GM18951 (cell line): ENCODE results near the gene SCUBE1.

Experiments
- POLR2A ChIP-seq: IDR thresholded peaks from 4 replicates; pipeline ENCODE4 v1.6.1; 2011; ENCODE audit warnings: mild to moderate bottlenecking; ENCODE audit not compliant: insufficient read length, insufficient read depth; ENCODE audit errors: extremely low read depth
- in situ Hi-C: fragments of 300-500 bp; cut with MboI; formaldehyde crosslinking; loops from one replicate; pipeline ENCODE4 v1.12.0; 2022; ENCODE audit warnings: low sequenced_read_pairs, mixed read lengths, inconsistent platforms; ENCODE audit not compliant: unreplicated experiment

The SCUBE1 gene

DNA sequence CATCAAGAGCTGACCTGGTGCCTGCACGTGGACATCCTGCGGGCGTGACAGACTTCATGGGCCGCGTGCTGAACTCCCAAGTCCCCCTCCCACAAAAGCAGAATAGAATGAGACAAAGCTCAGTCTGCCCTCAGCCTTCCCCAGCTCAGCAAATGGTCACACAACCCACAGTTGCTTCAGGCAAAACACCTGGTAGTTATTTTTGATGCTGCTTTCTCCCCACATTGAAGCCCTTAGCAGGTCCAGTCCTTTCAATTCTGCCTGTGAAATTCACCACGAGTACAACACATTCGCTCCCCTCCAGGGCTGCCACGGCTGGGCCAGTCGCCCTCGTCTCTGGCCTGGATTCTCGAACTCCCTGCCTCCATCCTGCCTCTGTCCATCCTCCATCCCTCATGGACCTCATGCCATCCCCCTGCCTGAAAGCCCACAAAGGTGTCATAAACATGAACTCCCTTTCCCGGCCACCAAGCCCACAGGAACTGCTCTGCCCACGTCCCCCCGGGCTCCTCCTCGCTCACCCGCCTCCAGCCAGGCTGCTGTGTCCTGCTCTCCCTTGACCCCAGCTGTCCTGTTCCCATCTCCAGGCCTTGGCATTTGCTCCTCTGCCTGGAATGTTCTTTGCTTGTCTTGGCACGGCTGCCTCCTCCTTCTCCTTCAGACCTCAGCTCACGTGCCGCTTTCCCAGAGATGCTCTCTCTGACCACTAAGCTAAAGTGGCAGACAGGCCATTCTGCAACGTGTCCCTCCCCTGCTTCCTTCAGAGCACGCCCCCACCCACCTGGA is 42.1 kb downstream of the SCUBE1 start:
- in situ Hi-C loops = no loop called here
- TF ChIP-seq POLR2A = no peak

DNA sequence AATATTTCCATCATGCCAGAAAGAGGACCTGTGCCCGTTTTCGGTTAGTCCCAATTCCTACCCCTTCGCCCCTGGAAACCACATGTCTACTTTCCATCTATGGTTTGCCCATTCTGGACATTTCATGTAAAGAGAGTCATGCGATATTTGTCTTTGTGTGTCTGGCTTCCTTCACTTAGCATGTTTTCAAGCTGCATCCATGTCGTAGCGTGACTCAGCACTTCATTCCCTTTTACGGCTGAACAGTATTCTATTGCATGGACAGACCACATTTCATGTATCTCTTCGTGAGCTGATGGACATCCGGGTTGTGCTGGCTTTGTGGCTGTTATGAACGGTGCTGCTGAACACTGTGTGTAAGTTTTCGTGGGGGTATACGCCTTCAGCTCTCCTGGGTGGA is 43.4 kb downstream of the SCUBE1 start:
- no peak for TF ChIP-seq POLR2A
- in situ Hi-C loops = no loop called here

DNA sequence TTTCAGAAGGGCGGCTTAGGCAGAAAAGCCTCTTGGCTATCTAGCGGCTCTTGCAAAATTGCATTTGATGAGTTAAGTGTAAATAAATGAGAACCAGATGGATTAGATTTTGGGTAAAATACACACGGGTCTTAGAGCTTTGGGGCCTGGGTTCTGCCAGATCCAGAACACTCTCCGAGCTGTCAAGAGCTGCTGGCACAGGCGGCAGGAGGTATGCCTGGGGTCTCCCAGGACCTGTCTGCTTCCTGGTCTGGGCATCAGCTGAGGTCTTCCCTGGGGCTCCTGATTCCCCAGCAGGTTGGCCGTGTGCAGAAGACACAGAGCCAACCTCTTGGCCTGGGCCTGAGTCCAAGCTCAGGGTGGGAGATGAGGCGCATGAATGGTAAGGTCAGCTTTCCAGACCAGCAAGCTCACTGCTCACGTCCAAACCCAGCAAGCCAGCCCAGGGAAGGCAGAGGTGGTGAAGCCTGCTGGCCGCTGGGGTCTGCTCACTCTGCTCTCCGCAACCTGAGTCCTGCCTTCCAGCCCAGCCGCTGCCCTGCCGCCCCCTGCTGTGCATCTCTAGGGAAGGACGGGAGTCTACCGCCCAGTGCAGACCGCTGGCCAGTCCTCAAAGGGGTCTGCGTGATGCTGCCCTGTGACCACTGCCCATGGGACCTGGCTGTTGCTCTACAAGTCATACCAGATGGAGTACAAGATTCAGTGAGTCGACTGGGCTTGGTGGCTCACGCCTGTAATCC is 44.9 kb downstream of the SCUBE1 start:
- in situ Hi-C loops = no loop called here
- no peak for TF ChIP-seq POLR2A

DNA sequence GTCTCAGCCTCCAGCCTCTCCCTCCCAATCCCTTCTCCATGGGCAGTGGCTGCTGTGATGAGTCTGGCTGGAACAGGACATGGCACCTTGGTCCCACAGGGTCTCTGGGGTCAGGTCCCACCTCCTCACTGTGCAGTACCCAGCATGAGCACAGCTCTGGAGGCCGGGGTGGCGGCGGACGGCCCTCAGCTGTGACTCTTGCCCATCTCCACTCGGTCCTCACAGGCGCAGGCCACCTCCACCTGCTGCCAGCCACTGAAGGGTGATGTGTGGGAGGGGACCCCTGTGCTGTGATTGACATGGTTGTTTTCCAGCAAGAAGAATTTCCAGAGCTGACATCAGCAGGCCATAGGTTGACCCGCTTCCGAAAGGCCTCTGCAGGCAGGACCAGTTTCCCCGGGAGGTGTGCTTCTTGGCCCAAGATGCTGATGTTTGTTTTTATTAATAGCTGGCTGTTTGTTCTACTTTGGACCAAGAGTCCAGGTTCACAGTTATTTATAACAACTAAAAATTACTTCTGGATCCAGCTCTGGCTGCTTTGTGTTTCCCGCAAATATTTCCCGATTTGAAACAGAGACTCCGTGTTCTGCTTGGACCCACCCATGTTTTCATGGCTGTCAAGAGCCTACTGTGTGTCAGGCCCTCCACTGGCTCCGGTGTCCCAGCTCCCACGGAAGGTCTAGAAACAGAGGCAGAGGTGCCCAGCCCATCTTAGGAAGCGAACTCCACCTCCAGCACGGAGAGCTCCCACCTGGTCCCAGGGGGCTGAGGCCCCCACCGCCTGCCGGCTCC is 45.7 kb downstream of the SCUBE1 start:
- in situ Hi-C loops = no loop called here
- no peak for TF ChIP-seq POLR2A

DNA sequence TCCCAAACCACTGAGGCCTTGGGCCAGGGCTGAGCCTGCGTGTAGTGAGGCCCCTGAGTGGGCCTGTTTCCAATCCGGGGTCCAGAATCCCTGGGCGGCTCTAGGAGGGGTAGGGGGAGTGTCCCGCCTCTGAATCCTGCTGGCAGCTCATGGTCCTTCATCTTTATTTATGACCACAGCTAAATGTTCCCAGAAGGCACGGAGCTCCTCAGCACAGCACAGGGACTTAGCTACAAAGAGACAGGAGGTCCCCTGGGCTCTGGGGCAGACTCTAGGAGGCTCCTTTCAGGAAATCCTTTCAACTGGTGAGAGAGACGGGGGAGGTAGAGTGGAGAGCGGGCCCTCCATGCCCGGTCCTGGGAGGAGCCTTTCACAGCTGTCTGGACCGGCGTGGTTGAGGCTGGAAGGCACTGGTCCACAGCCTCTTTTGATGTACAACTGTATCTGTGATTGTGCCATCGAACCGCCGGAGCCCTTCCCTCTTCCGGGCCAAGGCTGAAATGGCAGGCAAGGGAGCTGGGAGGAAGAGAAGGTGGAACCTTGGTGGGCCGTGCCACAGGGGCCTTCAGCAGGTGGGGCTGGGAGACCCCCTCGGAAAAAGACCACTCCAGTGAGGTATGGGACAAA is 46.8 kb downstream of the SCUBE1 start:
- no peak for TF ChIP-seq POLR2A

DNA sequence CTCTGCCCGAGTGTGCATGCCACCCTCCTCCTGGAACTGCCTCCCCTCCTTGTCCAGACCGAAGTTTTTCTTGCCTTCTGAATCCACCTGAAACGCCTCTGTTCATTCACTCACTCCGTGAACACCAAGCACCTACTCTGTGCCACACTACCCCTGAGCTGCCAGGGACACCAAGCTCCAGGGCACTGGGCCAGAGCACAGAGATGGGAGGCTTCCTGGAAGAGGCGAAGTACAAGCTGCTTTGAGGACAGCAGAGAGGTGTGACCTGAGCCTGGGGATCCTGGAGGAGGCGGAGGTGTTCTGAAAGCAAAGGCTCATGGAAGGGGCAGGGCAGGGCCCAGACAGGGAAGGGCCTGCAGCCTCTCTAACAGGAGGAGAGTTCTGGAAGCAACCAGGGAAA is 47.5 kb downstream of the SCUBE1 start:
- in situ Hi-C loops = no loop called here
- TF ChIP-seq POLR2A = no peak

More for the DNA sequence above, 46.8 kb downstream of the SCUBE1 start:
- in situ Hi-C loops = no loop called here

DNA sequence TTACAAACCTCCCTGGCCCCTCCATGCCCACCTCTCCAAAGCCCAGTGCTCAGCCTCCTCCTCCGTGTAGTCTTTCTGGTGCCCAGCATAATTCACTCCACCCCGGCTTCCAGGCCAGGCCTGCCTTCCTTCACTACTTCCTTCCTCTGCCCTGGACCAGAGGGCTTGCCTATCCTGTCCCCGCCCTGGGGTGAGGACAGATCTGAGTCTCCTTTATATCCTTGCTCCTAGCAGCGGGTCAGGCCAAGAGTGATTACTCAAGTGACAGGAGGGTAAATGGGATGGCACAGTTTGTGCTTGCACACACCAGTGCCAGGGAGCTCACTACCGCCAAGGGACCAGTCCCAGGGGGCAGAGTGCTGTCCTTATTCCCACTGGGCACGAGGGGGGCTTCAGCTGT is 48.0 kb downstream of the SCUBE1 start:
- no peak for TF ChIP-seq POLR2A
- in situ Hi-C loops = no loop called here

DNA sequence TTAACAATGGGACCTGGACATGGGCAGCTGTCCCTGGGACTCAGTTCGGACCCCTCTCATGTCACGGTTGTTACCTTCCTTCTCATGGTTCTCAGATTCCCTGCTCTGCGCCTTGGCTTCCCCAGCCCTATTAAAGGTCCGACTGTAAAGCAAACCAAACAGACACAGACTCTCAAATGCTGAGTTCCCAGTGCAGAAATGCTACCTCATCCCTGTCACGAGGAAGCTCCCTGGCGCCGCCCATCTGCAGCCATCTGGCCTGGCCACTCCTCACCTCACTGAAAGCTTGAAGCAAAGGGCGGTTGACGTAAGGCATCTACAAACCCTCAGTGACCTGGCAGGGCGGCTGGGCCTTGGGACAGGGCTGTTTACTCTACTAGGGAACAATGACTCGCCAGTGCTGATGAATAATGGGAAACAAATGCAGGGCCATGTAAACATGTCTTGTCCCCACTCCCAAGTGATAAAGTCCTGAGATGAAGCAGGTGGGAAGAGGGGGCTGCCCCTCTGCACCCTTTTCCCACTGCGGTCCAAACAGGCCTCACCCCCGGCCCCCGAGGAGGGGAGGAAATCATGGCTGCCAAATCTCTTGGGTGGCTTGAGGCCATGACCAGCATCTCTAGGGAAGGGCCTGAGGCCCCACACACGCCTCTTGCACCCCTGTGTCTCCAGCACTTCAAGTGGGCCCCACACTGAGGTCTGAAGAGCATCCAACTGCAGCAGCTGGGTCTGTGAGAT is 49.3 kb downstream of the SCUBE1 start:
- TF ChIP-seq POLR2A = no peak
- in situ Hi-C loops = no loop called here

DNA sequence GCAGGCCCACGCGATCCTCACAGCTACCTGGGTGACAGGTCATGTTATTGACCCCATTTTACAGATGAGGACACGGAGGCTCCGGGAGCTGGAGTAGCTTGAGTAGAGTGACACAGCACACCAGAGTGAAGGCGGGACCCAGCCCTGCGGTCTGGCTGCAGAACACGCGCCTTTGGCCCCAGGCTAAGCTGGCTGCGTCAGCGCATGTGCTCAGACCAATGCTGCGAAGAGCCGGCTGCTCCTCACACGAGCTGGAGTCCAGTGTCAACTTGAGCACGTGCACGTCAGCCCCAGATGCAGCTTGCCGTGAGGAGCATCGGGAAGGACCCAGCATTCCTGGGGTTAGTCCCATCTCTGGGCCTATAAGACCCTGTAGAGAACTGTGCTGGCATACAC is 49.9 kb downstream of the SCUBE1 start:
- in situ Hi-C loops = no loop called here
- TF ChIP-seq POLR2A = no peak

DNA sequence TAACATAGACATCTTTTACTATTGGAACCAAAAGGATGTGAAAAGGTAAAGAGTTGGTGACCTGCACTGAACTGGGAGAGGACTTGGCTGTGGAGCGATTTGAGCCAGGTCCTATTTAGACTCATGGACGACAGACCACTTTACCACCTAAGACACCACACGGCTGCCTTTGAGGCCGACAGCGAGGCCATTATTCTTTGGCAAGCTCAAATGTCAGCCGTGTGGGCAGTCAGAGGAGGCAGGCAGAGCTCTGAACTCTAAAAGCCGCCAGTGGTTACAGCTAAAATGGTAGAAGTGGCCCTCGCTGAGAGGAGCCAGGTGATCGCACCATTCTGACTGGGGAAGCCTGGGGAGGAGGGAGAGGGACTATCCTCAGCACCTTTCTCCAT is 50.5 kb downstream of the SCUBE1 start:
- TF ChIP-seq POLR2A = no peak
- in situ Hi-C loops = no loop called here

DNA sequence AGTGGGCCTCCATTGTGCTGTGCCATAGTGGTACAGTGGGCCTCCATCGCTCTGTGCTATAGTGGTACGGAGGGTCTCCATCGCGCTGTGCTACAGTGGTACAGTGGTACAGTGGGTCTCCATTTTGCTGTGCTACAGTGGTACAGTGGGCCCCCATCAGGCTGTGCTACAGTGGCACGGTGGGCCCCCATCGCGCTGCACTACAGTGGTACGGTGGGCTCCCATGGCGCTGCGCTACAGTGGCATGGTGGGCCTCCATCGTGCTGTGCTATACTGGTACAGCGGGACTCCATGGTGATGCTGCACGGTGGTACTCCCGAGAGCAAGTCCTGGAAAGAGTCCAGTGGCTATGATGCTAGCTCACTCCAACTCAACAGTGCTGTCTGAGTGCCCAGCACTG is 51.8 kb downstream of the SCUBE1 start:
- in situ Hi-C loops = no loop called here
- TF ChIP-seq POLR2A = no peak

DNA sequence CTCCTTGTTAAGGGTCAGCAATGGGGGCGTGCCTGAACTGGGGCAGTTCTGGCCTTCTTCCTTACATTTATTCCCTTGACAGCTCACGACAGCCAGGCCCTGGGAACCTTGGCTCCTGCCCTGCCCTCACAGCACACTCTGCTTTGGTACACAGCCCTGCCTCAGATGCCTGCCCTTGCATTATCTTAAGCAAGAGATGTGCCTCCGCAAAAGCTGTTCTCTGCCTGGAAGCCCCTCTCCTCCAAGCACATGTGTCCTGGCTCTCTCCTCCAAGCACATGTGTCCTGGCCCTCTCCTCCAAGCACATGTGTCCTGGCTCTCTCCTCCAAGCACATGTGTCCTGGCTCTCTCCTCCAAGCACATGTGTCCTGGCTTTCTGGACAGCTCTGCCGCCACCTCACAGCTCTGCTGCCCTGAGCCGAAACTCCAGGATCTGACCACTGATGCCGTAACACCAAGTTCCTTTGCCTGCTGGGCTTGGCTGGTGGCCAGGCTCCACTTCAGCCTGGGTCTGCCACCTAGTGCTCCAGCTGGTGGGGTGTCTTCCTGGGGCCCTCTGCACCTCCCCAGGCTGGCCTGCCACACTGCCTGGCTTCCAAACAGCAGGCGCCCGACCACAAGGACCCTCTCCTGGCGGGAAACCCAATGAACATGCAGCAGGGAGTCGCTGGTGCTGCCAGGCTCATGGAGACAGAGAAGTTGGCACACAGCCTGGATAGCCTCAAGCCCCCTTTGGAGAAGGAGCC is 53.0 kb downstream of the SCUBE1 start:
- TF ChIP-seq POLR2A = no peak
- in situ Hi-C loops = no loop called here
